ENCODE measurements around the gene CKLF.

Gene CKLF

GRCh38 chr16:66596986-66597848 lies 44.8 kb downstream of the CKLF start:
- DNase-seq (ENCODE audit: low spot score), result no peak
- TF ChIP-seq CTCF (IDR thresholded peaks at IDR 0.05; ENCODE audit: extremely low read depth, missing control alignments), result no peak

- TF ChIP-seq CTCF (IDR thresholded peaks at IDR 0.05; ENCODE audit: extremely low read depth, missing control alignments), result no peak
These were observed 45.7 kb downstream of the CKLF start for GRCh38 chr16:66598111-66598510.

GRCh38 chr16:66599726-66600125 lies 47.4 kb downstream of the CKLF start:
- DNase-seq (ENCODE audit: low spot score), result no peak

More at GRCh38 chr16:66598111-66598510, 45.7 kb downstream of the CKLF start:
- no peak for DNase-seq (ENCODE audit: low spot score)

GRCh38 chr16:66600477-66600876 lies 48.1 kb downstream of the CKLF start:
- no peak for DNase-seq (ENCODE audit: low spot score)
- TF ChIP-seq CTCF (IDR thresholded peaks at IDR 0.05; ENCODE audit: extremely low read depth, missing control alignments), result no peak

More at GRCh38 chr16:66599726-66600125, 47.4 kb downstream of the CKLF start:
- TF ChIP-seq CTCF (IDR thresholded peaks at IDR 0.05; ENCODE audit: extremely low read depth, missing control alignments), result no peak

GRCh38 chr16:66601471-66601870 lies 49.1 kb downstream of the CKLF start:
- TF ChIP-seq CTCF (IDR thresholded peaks at IDR 0.05; ENCODE audit: extremely low read depth, missing control alignments), result no peak
- no peak for DNase-seq (ENCODE audit: low spot score)

- DNase-seq (ENCODE audit: low spot score), result peak; percentile 57
- no peak for TF ChIP-seq CTCF (IDR thresholded peaks at IDR 0.05; ENCODE audit: extremely low read depth, missing control alignments)
These were observed 51.4 kb downstream of the CKLF start for GRCh38 chr16:66603537-66604375.

All from GM20000 (cell line).